Measurements from ENCODE around the gene CAPN15.
"Not testable (repeated sequence)": the region's sequence is repeated elsewhere in the genome, so short reads cannot be mapped to it uniquely, and the experiment has no call there.

The CAPN15 gene

DNA sequence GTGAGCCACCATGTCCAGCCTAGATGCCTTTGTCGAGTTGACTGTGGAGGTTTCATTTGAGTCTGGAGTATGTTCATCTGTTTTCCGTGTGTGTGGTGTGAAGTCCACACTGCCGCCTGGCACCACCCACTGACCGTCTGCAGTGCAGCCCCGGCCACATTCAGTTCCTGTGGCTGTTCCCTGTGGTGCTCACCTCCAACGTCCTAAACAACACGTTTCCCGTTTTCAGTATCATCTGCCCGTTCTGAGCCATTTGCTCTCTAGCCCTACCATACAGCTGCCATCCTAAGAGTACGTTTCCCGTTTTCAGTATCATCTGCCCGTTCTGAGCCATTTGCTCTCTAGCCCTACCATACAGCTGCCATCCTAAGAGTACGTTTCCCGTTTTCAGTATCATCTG lies 20.0 kb upstream of the CAPN15 start:
- not testable (repeated sequence) for DNase-seq (ENCODE audit: low spot score)

DNA sequence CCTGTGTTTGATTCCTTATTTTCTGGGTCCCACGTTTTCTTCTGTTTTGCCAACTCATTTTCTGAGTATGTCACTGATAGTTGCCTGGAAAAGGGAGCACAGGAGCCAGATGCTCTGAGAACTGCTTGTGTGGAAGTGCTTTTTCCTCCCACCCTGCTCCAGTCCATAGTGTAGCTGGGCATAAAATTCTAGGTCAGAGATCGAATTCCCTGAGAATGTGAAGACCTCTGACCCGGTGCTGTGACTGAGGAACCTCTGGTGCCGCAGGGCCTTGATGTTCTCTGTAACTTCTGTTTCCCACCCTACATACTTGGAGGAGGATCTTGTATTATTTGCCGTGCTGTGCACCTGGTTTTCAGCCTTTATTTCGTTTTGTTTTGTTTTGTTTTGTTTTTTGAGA lies 19.5 kb upstream of the CAPN15 start:
- no peak for DNase-seq (ENCODE audit: low spot score)

DNA sequence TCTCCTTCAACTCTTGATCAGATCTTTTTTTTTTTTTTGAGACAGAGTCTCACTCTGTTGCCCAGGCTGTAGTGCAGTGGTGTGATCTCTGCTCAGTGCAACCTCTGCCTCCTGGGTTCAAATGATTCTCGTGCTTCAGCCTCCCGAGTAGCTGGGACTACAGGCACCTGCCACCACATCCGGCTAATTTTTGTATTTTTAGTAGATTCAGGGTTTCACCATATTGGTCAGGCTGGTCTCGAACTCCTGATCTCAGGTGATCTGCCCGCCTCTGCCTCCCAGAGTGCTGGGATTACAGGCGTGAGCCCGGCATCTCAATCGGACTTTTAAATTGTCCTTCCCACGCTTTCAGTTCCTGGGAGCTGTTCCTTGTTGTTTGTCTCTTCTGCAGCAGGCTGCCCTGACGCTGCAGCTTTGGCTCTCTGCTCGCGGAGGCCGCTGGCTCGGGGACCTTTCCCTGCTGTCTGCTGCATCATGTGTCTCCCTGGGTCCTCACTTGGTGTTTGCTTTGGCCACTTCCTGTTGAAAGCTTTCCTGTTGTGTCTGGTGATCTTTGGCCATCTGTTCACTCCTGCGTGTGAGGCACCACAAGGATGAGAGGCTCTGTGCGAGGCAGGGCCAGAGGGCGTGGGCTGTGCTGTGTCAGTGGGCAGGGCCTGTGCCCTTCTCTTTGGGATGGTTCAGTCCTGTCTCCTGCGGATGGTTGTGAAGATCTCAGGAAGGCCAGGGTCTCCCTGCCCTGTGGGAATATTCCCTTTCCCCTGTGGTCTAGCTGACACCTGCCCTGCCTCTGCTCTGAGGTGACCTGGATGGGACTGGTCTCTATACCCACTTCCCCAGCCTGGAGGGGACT lies 18.4 kb upstream of the CAPN15 start:
- DNase-seq (ENCODE audit: low spot score): no peak

DNA sequence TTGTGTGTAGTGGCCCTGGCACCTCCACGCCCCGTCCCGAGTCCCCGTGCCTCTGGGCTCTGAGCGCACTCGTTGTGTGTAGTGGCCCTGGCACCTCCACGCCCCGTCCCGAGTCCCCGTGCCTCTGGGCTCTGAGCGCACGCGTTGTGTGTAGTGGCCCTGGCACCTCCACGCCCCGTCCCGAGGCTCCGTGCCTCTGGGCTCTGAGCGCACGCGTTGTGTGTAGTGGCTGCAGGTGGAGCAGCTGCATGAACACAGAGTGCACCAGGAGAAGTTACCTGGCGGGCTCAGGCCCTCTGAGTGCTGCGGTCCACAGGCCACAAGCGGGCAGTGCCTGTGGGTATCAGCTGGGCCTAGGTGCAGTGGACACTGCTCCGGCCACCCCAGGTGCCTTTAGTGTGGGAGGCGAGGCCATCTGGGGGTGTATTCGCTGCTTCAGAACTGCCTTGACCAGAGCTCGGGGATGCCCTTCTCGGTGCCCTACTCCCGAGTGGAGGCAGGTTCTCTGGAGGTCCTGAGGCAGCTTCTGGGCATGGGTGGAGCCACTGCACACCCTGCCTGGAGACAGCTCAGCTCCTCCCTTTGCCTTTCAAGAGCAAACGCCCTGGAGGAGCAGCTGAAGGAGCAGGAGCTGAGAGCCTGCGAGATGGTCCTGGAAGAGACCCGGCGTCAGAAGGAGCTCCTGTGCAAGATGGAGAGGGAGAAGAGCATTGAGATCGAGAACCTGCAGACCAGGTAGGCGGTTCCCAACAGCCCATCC lies 17.3 kb upstream of the CAPN15 start:
- no peak for DNase-seq (ENCODE audit: low spot score)

DNA sequence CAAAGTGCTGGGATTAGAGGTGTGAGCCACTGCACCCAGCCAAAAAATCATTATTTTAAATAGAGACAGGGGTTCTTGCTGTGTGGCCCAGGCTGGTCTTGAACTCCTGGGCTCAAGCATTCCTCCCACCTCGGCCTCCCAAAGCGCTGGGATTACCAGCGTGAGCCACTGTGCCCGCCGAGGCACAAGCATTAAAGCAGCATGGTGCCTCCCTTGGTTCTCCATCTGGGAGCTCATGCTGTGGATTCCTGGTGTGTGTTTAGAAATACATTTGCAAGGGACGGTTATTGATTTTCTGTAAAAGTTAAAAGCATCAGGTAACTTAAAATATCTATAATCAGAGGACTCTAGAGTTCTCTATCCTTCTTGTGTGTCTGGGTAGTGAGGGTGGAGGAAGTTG lies 14.7 kb upstream of the CAPN15 start:
- no peak for DNase-seq (ENCODE audit: low spot score)

DNA sequence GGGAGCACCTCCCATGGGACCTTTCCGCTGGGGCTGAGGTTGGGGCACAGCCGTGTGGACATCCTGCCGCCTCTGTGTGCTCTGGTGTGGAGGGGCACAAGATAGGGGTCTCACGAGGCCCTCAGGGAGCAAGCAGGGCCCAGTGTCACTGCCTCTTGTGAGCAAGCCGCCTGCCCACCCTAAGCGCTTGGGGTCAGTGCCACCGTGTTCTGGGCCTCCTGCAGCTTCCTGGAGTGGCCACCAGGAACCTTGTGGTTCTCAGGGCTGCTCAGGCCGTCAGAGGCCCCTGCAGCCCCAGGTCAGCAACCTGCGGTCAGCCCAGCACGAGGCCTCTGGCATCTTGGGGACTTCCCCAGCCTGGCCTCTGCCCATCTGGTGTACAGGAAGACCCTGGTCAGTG lies 13.6 kb upstream of the CAPN15 start:
- DNase-seq (ENCODE audit: low spot score): no peak

DNA sequence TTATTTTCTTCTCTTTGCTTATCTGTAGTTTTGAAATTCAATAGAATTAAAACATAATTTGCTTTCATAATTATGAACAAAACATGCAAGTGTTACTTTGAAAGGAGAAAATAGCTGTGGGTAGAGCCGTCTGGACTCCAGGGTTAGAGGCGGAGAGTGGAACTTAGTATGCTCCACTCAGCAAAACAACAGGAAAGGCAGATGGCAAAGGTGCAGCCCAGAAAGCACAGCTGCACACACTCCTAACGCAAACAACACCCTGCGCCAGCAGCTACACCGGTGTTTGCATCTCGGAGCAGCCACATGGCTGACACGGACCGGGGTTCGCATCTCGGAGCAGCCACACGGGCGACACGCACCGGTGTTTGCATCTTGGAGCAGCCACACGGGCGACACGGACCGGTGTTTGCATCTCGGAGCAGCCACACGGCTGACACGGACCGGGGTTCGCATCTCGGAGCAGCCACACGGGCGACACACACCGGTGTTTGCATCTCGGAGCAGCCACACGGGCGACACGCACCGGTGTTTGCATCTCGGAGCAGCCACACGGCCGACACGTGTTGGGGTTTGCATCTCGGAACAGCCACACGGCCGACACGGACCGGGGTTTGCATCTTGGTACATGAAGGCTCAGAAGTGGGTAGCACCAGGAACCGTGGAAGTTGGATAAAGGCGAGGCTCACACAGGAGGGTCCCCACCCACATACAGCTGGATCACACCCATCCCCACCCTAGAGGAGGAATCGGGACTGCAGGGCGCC lies 12.2 kb upstream of the CAPN15 start:
- DNase-seq (ENCODE audit: low spot score): no peak

DNA sequence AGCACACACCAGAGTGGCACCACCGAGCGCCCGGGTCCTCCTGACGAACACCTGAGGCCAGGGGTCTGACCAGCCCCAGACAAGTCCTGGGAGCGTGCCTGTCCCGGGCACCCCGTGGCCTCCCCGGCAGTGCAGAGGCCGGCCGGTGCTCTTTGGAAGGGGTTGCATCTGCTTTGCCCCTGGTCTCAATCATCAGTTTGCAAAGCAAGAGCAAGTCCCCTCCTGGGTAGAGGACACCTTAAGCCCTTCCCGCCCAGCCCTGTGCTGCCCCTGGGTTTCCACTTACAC lies 11.6 kb upstream of the CAPN15 start:
- DNase-seq (ENCODE audit: low spot score): no peak

DNA sequence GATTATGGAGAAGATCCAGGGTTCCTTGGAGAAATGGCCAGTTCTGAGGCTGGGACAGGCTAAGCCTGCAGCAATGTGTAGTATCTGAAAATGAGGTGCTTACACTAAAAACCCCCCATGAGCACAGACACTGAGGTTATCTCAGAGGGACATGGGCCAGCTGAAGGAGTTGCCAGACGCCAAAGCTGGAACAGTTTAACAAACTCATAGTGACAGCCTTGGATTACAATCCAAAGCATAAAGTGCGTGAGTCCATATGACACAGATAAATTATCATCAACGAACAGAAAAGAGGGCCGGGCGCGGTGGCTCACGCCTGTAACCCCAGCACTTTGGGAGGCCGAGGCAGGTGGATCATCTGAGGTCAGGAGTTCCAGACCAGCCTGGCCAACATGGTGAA lies 11.2 kb upstream of the CAPN15 start:
- no peak for DNase-seq (ENCODE audit: low spot score)

DNA sequence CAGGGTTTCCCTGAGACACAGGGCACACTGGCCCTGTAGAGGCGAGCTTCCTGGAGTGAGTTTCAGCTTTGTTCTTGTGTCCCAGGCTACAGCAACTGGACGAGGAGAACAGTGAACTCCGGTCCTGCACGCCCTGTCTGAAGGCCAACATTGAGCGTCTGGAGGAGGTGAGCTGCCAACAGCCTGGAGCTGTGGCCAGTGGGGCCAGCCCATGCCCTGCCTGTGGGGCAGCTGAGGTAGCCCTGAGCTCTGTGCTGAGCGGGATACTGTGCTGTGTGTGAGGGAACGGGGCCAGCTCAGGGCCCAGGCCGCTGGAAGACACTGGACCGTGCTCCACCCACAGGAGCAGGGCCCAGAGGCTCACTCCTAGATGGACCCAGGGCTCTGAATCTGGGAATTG lies 8.7 kb upstream of the CAPN15 start:
- peak; percentile 70 for DNase-seq (ENCODE audit: low spot score)

DNA sequence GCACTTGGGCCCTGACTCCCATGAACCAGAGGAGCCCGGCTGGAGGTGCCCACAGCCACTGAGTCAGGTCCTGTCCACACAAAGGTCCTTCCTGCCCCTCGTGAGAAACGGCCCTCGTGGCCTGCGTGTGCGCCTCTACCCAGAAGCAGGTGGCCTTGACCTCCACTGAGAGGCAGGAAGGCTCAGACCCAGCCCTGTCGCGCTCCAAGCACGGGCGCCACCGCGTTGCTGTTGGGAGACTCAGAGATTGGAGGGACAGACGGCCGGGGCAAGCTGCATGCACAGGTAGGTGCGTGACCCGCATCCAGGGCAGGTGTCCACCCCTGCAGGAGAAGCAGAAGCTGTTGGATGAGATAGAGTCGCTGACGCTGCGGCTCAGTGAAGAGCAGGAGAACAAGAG lies 8.1 kb upstream of the CAPN15 start:
- DNase-seq (ENCODE audit: low spot score): no peak

DNA sequence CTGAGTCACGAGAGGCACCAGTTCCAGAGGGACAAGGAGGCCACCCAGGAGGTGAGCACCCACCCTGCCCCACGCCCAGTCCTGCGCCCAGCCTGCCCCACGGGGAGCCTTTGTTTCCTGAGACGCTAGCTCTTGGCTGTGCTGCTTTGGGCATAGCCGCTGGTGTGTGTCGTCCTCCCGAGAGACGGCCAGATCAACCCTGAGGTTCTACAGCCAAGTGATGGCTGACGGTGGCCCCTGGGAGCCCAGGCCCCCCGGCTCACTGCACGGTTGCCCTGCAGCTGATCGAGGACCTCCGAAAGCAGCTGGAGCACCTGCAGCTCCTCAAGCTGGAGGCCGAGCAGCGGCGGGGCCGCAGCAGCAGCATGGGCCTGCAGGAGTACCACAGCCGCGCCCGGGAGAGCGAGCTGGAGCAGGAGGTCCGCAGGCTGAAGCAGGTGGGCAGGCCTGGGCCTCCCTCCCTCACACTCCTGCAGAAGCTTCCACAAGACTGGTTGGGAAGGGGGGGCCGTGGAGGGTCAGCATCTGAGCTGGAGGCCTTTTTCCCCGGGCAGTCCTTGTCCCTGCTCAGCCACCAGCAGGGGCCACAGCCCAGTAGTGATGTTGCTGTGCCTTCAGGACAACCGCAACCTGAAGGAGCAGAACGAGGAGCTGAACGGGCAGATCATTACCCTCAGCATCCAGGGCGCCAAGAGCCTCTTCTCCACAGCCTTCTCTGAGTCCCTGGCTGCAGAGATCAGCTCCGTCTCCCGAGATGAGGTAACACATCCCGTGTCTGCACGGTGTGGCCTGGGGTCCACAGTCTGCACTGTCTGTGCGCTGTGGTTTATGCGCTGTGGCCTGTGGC lies 7.4 kb upstream of the CAPN15 start:
- DNase-seq (ENCODE audit: low spot score): no peak

DNA sequence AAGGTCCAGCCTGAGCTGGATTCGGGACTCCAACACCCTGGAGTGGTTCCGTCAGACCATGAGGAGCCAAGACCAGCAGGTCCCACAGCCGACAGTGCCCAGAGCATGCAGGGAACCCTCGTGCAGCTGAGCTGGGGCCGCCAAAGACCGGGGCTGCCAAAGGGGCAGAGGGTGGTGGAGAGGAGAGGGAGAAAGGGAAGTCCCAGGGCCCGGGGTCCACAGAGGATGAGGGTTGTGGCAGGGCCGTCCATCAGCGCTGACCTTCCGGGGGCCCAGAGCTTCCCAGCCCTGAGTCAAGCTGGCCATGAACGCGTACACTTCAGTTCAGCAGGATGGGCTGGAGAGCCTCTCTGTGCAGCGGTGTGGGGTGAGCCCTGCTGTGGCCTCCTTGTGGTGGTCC lies 6.7 kb upstream of the CAPN15 start:
- DNase-seq (ENCODE audit: low spot score): no peak

DNA sequence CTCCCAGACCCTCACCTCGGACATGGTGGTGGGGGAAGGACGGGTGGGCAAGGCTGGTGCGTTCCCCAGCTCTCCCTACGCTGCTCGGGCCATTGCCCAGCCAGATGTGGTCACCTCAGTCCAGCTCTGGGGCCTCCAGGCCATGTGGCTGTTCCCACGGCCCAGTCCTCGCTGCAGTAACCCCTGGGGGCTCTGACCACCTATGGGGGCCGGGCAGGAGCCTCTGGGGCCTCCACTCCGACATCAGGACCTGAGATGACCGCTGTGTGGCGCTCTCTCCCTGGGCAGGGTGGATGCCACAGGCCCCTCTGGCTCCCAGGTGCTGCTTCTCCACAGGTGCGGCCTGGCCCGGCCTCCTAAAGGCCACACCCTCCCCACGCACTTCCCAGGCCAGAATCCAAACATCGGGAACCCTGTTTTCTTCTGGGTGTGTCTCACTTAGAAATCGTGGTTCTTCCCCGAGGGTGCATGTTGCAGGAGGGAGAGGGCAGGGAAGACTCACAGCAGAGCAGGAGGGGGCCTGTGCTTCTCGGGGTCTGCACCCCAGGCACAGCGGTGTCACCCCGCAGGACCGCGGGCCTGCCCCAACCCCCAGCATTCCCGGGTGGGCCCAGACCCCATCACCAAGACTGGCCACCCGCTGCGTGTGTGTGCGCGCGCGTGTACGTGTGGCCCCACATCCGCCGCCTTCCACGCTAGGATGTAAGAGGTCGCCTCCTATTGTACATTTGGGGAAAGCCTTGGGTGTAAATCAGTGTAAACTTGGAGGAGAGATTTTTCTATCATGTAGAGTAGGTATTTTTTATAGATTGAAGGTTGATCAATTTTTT lies 5.9 kb upstream of the CAPN15 start:
- no peak for DNase-seq (ENCODE audit: low spot score)

DNA sequence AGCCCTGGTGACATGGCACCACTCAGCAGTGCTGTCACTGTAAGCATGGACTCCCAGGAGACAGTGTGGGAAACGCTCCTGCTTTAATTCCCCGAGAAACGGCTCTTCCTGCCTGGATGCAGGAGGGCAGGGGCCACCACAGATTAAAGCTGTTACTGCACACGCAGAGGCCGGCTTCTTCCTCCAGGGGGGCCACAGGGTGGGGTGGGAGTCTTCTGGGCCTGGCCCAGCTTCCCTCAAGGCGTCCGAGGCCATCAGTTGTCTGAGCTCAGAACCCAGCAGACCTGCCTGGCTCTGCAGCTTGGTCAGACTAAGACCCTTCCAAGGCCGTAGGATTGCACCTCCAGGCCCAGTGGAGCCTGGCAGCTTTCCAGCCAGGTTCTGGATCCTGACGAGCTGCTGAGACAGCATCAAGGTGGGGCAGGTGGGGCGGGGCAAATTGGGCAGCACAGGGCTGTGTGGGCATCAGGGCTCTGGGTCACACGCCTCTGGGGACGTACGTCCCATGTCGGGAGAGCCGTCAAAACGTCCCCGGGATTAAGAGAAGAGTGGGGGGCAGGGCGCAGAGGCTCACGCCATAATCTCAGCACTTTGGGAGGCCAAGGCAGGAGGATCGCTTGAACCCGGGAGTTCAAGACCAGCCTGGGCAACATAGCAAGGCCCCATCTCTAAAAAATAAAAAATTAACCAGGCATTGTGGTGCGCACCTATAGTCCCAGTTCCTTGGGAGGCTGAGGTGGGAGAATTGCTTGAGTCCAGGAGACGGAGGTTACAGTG lies 5.0 kb upstream of the CAPN15 start:
- no peak for DNase-seq (ENCODE audit: low spot score)

DNA sequence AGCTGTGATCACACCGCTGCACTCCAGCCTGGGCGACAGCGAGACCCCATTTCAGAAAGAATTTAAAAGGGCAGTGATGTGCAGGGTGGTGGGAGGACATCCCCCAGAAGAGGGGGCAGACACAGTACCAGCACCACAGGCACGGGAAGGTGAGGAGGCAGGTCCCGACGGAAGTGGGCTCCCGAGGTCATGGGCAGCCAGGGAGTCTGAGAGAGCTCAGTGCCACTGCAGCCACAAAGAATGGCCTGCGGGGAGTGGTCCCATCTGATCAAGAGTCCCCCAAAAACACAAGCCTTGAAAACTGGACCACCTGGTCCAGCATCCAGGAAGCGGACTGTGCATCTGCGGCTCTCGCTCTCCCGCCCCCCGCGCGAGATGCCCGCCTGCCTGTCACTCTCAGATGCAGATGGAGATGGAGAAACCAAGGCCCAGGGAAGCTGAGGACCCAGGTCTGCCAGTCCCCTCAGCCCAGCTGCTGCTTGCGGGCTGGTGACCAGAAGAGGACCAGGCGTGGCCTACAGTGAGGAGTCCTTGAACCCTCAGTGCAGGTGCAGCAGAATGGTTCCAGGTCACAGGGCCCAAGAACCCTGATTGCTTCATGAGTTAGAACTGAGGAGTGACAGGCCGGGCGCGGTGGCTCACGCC lies 4.3 kb upstream of the CAPN15 start:
- no peak for DNase-seq (ENCODE audit: low spot score)

DNA sequence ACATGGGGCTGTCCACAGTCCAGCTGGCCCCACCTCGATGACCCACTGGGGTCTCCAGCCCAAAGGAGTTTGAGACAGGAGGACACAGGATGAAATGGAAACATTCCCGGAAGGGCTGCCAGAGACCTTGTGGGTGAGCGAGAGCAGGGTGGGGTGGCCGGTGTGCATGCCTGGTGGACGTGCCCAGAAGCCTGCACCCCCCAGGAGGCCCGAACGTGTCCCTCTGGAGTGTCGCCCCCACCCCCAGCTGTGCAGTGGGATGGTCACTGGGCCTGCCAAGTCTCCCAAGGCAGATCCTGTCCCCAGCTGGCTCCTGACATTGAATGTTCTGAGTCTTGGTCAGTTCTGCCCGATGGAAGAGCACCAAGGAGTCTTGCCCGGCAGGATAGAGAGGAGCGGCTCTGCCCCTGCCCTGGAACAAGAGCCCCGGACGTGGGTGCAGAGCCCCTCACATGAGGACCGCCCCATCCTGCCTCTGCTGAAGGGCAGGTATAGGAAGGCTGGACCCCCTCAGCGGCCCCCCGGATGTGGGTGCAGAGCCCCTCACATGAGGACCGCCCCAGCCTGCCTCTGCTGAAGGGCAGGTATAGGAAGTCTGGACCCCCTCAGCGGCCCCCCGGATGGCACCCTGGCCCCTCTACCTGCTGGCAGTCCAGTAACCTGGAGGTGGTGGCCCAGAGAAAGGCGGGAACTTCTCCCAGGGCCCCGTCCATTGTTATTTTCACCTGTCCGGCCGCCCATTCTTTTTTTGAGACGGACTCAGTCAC lies 3.1 kb upstream of the CAPN15 start:
- no peak for DNase-seq (ENCODE audit: low spot score)

DNA sequence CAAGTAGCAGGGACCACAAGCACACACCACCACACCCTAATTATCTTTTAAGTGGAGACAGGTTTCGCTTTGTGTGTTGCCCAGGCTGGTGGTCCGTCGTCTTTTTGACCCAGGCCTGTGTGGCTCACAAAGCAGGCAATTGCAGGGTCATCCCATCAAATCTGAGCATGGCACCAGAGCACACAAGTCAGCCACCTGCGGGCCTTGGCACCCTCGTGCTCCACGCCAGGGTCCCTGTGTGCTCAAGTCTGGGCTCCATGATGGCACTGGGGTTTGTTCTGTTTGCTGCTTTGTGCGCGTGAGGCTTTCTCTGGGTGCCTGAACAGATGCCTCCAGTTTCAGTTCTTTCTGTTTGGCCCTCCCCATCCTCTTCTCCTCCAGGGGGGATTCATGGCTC lies 2.4 kb upstream of the CAPN15 start:
- DNase-seq (ENCODE audit: low spot score): no peak

DNA sequence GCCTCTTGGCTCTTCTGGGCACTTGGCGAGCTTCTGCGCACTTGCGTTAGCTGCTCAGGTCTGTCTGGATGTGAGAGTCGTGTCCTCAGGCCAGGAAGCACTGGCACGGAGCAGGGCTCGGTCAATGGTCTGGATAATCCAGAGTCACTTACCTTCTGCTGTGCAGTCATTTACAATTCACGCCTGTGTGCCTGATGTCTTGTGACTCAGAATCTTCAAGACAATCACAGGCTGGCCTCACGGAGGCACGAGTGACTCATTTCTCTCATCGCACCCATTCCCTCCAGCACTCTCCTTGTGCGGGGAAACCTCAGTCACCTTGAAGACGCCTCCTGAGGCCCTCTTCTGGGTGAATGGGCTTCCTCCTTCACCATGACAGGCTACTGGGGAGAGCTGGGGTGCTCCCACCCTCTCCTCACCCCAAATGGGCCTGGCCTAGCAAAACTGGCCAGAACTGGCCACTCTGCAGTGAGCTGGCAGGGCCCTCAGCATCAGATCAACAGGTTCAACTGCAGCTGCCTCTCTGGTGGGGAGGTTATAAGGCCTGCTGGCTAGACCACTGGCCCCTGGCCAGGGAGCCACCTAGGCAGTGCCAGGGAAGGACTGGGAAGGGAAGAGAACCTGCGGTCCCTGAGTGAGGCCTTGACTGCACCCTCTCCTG lies 1.9 kb upstream of the CAPN15 start:
- DNase-seq (ENCODE audit: low spot score): no peak

Measured in Ammon's horn (tissue), 1 donor.